SKM-1 (cell line): ENCODE results near the gene IL12RB2.

Experiments used
- DNase-seq: peaks from one replicate; lab custom pipeline; 2025; ENCODE audit not compliant: unreplicated experiment; lab: John Stamatoyannopoulos, UW

IL12RB2 gene

DNA sequence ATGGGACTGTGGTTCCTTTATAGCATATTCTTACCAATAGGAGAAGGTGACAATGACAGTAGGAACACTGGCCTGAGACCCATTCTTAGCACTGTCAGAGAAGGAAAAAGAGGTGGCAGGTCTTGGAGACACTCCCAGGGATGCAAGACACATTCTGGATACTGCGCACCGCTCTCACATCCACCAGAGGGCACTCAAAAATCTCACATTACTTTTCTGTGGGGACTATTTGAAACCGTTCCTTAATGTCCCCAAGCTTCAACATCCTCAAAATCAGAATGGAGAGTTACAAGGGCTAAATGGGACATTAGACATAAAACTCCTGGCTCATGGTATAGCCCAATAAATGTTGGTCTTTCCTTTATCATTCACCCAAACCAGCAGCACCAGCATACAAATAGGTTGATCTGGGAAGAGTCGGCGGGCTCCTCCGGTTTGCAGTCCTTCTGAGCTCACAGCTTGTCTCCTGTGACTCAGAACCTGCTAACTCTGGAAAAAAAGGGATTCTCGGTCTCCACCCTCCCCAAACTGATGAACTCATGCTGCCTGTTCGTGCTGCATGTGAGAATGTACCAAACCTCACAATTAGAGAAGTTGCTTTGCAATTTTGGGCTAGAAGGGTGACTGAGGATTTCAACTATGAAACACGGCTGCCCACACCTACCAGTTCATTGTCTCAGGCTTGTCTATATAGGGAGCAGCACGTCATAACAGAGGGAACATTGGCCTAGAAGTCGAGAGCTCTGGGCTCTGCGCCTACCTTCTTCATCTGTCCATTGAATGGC, 40.2 kb downstream of the IL12RB2 start:
- DNase-seq: peak; percentile 18

GRCh38 chr1:67348586-67349252, 41.0 kb downstream of the IL12RB2 start:
- no peak for DNase-seq

DNA sequence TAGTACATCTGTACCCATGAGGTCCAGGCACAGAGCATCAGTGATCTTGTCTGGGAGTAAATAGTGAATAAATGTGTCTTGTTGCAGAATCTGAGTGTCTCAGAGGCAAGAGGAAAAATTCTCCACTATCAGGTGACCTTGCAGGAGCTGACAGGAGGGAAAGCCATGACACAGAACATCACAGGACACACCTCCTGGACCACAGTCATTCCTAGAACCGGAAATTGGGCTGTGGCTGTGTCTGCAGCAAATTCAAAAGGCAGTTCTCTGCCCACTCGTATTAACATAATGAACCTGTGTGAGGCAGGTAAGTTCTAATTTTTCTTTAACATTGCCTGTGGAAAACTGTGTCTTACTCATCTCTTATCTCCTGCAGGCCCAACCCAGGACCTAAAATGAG, 43.1 kb downstream of the IL12RB2 start:
- no peak for DNase-seq

GRCh38 chr1:67352211-67352610, 44.5 kb downstream of the IL12RB2 start:
- DNase-seq: no peak

DNA sequence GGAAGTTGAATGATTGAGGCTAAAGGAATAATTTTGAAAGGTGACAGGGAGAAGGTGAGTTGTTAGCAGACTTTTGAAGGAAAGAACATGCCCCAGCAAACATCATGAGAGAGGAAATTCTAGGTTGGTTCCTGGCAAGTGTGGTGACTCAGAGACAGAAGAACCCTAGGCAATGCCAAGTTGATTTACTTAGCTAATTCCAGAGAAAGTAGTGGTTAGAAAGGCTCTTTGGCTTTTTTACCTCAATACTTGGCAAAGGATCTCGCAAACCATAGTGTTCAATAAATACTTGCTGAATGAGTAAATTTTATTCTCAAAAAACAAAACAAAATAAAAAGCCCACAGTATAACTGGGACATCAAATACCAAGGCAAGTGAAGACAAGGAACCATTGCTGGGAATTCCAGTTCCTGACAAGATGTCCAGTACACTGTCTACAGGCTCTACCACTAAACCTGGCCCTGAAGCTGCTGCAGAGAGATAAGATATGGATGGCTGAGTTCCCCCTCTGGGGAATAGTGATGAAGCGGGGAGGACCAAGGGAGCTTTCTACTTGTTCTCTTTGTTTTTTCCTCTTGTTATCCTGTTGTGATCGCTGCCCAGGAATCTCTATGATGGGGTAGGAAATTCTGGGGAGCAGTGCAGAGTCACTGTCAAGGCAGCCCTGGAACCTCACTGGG, 48.2 kb downstream of the IL12RB2 start:
- no peak for DNase-seq

DNA sequence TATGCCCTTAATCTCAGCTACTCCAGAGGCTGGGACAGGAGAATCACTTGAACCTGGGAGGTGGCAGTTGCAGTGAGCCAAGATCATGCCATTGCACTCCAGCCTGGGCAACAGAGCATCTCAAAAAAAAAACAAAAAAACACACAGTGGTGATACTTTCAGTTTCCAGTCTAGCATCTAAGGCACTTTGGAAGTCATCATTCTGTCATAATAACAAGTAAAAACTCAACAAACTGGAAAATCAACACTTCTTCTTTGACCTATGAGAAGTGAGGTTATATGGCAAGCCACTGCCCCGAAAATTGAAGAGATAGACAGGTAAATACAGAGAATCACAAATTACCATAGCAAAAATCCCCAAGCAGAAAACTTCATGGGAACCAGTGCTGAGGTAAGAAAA, 51.9 kb downstream of the IL12RB2 start:
- DNase-seq: no peak

DNA sequence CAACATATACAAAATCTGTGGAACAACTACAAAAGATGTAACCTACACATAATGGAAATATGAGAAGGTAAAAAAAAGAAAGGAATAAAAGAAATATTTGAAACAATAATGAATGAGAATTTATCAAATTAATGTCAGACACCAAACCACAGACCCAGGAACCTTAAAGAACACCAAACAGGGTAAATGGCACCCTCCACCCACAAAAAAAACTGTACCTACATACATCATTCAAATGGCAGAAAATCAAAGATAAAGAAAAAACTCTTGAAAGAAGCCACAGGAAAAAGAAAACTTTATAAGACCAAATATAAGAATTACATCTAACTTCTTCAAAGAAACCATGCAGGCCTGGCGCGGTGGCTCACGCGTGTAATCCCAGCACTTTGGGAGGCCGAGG, 54.0 kb downstream of the IL12RB2 start:
- no peak for DNase-seq

GRCh38 chr1:67367370-67368045, 59.8 kb downstream of the IL12RB2 start:
- no peak for DNase-seq

GRCh38 chr1:67368046-67368514, 60.4 kb downstream of the IL12RB2 start:
- DNase-seq: no peak

DNA sequence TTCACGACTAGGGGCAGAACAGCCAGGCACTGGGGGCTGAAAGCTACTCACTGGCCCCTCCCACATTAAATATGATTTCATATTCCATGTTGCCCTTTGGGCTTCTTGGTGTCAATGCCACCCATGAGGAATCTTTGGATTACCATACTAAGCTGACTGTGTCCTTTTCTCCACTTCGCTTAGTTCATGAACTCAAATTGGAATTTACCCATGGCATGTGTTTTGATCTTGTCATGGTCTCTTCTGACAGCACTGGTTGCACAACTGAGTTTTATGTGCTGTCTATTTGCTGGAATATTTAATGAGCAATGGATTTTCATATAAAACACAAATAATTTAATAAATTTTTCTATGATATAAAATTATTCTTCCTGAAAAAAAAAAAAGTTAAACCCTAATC, 63.4 kb downstream of the IL12RB2 start:
- no peak for DNase-seq

GRCh38 chr1:67371681-67372080, 64.0 kb downstream of the IL12RB2 start:
- no peak for DNase-seq

GRCh38 chr1:67372136-67372535, 64.5 kb downstream of the IL12RB2 start:
- no peak for DNase-seq

GRCh38 chr1:67372898-67373297, 65.2 kb downstream of the IL12RB2 start:
- DNase-seq: no peak

- no peak for DNase-seq
These were observed 68.7 kb downstream of the IL12RB2 start for GRCh38 chr1:67376381-67376780.

DNA sequence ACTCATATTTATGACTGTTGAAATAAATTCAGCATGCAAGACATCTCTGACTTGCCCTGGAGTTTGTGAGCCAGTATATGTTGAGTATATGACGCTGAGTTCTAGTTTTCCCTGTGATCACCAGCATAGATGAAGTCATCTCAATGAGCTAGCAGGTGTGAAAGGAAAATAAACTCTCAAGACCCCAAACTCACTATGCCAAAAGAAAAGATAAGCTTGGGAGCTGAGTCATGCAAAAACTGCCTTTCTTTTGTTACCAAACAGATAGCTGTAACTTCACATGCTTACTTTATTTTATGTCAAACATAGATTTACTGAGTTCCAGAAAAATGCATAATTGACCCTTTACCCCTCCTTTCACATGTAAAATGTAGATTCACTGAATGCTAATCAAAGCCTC, 69.6 kb downstream of the IL12RB2 start:
- no peak for DNase-seq

DNA sequence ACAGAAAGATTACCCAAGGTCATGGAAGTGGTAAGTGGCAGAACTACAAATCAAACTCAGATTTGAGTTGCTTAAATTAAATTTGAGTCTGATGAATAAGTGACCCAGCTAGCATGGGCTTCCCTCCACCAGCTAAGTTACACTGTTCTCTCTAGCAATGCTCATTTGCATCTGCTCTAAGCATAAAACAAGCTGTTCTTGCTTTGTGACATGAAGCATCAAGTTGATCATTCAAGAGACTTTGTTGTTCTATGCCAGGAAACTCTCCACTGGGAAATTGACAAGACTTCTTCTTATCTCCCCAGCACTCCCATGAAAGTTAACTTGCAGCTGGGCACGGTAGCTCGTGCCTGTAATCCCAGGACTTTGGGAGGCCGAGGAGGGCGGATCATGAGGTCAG, 73.5 kb downstream of the IL12RB2 start:
- DNase-seq: no peak

- no peak for DNase-seq
These were observed 74.6 kb downstream of the IL12RB2 start for GRCh38 chr1:67382292-67382691.

- DNase-seq: no peak
These were observed 76.4 kb downstream of the IL12RB2 start for GRCh38 chr1:67383999-67384638.

- DNase-seq: no peak
These were observed 82.6 kb downstream of the IL12RB2 start for GRCh38 chr1:67390041-67390887.

DNA sequence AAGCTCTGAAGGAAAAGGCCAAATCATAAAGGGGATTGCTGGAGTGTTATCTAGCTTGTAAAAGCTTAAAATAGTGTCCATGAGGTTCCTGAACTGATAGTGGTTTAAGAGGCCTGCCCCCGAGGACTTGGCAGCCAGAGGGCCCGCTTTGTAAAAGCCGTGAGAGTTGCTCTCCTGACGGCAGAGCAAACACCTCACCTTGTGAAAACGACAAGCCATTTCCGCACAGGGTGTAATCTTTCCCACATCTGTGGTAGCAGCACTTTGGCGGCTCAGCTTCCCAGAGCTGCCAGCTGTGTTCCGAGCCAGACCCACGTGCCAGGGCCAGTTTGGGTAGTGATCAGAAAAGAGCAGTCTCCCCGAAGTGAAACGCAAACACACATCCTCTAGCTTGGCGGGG, 85.6 kb downstream of the IL12RB2 start:
- no peak for DNase-seq
